PFSK-1 (cell line): Measurements from ENCODE around the gene TMEM182.

Experiments
- FOXP2 ChIP-seq: optimal IDR thresholded peaks from 2 replicates; pipeline ENCODE3; 2011; ENCODE audit warnings: borderline replicate concordance, control low read depth, inconsistent platforms; ENCODE audit not compliant: insufficient read depth; ENCODE audit errors: extremely low read length, extremely low read depth
- POLR2AphosphoS5 ChIP-seq: IDR thresholded peaks from 2 replicates; pipeline ENCODE4 v1.6.1; 2012; ENCODE audit warnings: low read depth, mild to moderate bottlenecking, control low read depth, low read length, moderate library complexity
- REST ChIP-seq, 2 experiments: IDR thresholded peaks; 2 replicates each; pipeline versions ENCODE4 v1.6.1 to v1.8.0; 2011 to 2012; ENCODE audit warnings: low read depth in 2 of 2, low read length in 2 of 2, control low read depth in 1 of 2, inconsistent platforms in 1 of 2, mild to moderate bottlenecking in 1 of 2, moderate library complexity in 1 of 2; ENCODE audit not compliant: insufficient read depth in 1 of 2
- SIN3A ChIP-seq: IDR thresholded peaks from 2 replicates; pipeline ENCODE4 v1.6.1; 2012; ENCODE audit warnings: mild to moderate bottlenecking, low read length, moderate library complexity, borderline replicate concordance; ENCODE audit not compliant: insufficient read depth
- TAF1 ChIP-seq: IDR thresholded peaks from 2 replicates; pipeline ENCODE4 v1.6.1; 2012; ENCODE audit warnings: low read length, control low read depth, borderline replicate concordance; ENCODE audit not compliant: insufficient read depth

The TMEM182 gene

GRCh38 chr2:102726128-102727087 lies 35.4 kb upstream of the TMEM182 start:
- TF ChIP-seq TAF1 (no peak), SIN3A (no peak), REST (IDR thresholded peaks at IDR 0.05; ENCODE audit: insufficient read depth in 1 of 2, low read depth in 2 of 2, low read length in 2 of 2) (no peak), FOXP2 (no peak), POLR2AphosphoS5 (no peak)

- TF ChIP-seq REST (IDR thresholded peaks at IDR 0.05; ENCODE audit: insufficient read depth in 1 of 2, low read depth in 2 of 2, low read length in 2 of 2) (no peak), FOXP2 (no peak)
Observed at GRCh38 chr2:102735416-102736109, 26.3 kb upstream of the TMEM182 start.

GRCh38 chr2:102736110-102736409 lies 25.8 kb upstream of the TMEM182 start:
- TF ChIP-seq TAF1, result no peak
- no peak for TF ChIP-seq POLR2AphosphoS5
- no peak for TF ChIP-seq SIN3A
- TF ChIP-seq FOXP2, result no peak
- no peak for TF ChIP-seq REST (IDR thresholded peaks at IDR 0.05; ENCODE audit: insufficient read depth in 1 of 2, low read depth in 2 of 2, low read length in 2 of 2)

- TF ChIP-seq TAF1 (peak; percentile 51; the same call in 1 of the 2 replicates), REST (IDR thresholded peaks at IDR 0.05; ENCODE audit: insufficient read depth in 1 of 2, low read depth in 2 of 2, low read length in 2 of 2) (no peak), POLR2AphosphoS5 (peak; percentile 86), FOXP2 (peak; percentile 76), SIN3A (no peak)
Observed at GRCh38 chr2:102736410-102737409, 25.1 kb upstream of the TMEM182 start.
